Spinal cord (tissue), 10 donors: ENCODE measurements around the gene PUS3. TPM values are rescaled to one million over a fixed set of nuclear protein-coding genes. Genes with fewer than 3 reads are reported as not detected.
"Not testable (repeated sequence)": the region's sequence is repeated elsewhere in the genome, so short reads cannot be mapped to it uniquely, and the experiment has no call there.

ENCODE experiments used
- DNase-seq, 6 donors: peaks; one replicate each; pipeline versions ENCODE4 v3.0.0 to v3.0.0-alpha.2; 2013 to 2015; ENCODE audit warnings: low spot score in 6 of 6, low read depth in 4 of 6
- H3K27ac ChIP-seq: one replicate; pipeline ENCODE4 v1.5.1; 2013; ENCODE audit warnings: low read depth, low read length, control low read depth
- H3K27me3 ChIP-seq: one replicate; pipeline ENCODE4 v1.6.1; 2013; ENCODE audit warnings: low read length; ENCODE audit not compliant: control insufficient read depth, insufficient read depth
- H3K36me3 ChIP-seq: one replicate; pipeline ENCODE4 v1.6.1; 2013; ENCODE audit warnings: low read length; ENCODE audit not compliant: control insufficient read depth, insufficient read depth
- H3K4me1 ChIP-seq: one replicate; pipeline ENCODE4 v1.6.1; 2013; ENCODE audit warnings: low read length; ENCODE audit not compliant: control insufficient read depth, insufficient read depth
- H3K4me3 ChIP-seq: one replicate; pipeline ENCODE4 v1.5.1; 2013; ENCODE audit warnings: low read depth, low read length, control low read depth
- H3K9me3 ChIP-seq: one replicate; pipeline ENCODE4 v1.6.1; 2013; ENCODE audit warnings: low read length; ENCODE audit not compliant: control insufficient read depth, insufficient read depth
- WGBS: methylation state at CpG from one replicate; pipeline ENCODE4 v1.1.5; 2013; ENCODE audit warnings: missing lambda C conversion rate; ENCODE audit not compliant: insufficient coverage; 5-methylcytosine and 5-hydroxymethylcytosine counted together
- polyA plus RNA-seq, 2 donors: library from polyadenylated mRNA; unstranded; fragments of 120-200 nt; gene quantifications; one replicate each; pipeline ENCODE4 v1.2.1, GENCODE V29; 2013; ENCODE audit not compliant: insufficient read length in 2 of 2
- total RNA-seq, 2 donors: library from RNA; depleted of rRNA in 1 of 2; stranded (reverse); fragments of 120-200 nt in 1 of 2; fragments of >200 nt in 1 of 2; gene quantifications; one replicate each; pipeline versions ENCODE4 v1.2.3 to v1.2.4, GENCODE V29; 2013 to 2014
- donor health status: healthy.

PUS3 gene
- total and polyA plus RNA-seq, 4 donors = 9.3 to 12.6 (median 11.0) TPM

DNA sequence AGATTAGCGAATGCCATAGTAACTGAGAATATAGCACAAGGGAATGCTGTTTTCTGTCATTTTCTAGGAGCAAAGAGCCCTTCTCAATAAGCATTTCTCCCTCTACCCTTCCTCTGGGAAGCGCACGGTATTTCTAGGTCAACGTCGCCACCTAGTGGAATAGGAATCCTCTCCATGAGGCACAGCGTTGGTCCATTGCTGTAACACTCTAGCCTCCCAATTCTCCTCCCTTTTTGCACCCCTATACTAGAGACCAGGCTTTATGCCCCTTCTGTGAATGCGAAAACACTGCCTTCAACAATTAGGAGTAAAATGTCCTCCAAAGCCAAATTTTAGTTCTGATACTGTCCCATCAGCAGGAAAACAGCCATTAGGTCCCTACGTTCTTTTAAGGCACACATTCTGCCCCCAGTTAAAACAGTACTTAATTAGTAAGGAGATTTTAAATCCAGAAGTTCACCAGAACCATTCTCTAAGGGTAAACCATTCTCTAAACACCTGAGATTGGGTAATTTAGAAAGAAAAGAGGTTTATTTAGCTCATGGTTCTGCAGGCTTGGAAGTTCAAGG is 28.4 kb downstream of the PUS3 start:
- peaks cover 4% of the 10 kb centered on the region for H3K4me1 ChIP-seq
- peak; percentile 63 to 96 (median 74) for DNase-seq
- no peaks in the 10 kb centered on the region for H3K9me3 ChIP-seq
- no peaks in the 10 kb centered on the region for H3K27me3 ChIP-seq
- H3K4me3 ChIP-seq = peak overlapping the region; percentile 6
- WGBS = 0% methylated on average over 7 of the region's 8 CpGs
- H3K27ac ChIP-seq = no peak overlapping the region
- H3K36me3 ChIP-seq = no peaks in the 10 kb centered on the region

DNA sequence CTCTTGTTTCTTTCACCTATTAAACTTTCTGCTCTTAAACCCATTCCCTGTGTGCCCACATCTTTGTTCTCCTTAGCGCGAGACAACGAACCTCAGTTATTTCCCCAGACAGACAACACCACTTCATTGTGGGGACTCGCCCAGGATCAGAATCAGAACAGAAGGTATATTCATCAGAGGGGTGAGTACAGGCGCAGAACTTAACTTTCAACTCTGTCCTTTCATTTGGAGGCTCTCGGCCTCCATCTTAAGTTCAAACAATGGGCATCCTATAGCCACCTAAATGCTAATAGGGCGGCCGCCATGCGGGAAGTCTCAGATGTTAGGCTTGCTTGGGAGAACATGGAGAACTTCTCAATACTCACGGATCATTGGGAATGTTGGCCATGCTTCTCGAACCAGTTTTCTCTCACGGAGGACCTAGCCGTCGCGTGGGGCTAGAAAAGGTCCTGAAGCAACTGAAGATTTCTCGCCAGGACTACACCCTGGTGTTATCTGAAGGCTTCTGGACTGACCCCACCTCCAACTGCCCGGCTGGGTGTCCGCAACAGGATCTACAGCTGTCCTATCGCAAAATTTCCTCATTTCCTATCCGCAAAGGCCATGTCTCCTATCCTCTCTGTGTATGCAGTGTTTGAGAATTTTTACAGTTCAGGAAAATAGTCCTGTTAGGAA is 29.0 kb downstream of the PUS3 start:
- no peaks in the 10 kb centered on the region for H3K27me3 ChIP-seq
- WGBS = 62% methylated on average over 6 of the region's 20 CpGs
- H3K4me3 ChIP-seq = peak overlapping the region; percentile 21
- no peaks in the 10 kb centered on the region for H3K36me3 ChIP-seq
- no peak overlapping the region for H3K27ac ChIP-seq
- peaks cover 4% of the 10 kb centered on the region for H3K4me1 ChIP-seq
- no peaks in the 10 kb centered on the region for H3K9me3 ChIP-seq
- DNase-seq = peak in 1 of 6 donors; percentile 5

DNA sequence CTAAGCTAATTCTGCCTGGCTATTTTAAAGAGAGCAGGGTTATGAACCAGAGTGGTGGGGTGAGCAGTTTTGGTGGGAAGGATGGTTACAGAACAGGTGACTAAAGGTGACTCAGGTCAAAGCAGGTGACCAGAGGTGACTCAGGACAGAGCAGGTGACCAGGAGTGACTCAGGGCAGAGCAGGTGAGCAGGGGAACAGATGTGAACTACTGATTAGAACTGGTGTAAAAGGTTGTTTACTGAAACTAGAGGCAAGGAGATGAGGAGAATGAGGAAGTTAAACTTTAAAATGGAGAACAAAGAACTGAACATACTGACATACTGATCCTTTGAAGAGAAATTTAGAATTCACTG is 30.9 kb downstream of the PUS3 start:
- H3K9me3 ChIP-seq = no peaks in the 10 kb centered on the region

DNA sequence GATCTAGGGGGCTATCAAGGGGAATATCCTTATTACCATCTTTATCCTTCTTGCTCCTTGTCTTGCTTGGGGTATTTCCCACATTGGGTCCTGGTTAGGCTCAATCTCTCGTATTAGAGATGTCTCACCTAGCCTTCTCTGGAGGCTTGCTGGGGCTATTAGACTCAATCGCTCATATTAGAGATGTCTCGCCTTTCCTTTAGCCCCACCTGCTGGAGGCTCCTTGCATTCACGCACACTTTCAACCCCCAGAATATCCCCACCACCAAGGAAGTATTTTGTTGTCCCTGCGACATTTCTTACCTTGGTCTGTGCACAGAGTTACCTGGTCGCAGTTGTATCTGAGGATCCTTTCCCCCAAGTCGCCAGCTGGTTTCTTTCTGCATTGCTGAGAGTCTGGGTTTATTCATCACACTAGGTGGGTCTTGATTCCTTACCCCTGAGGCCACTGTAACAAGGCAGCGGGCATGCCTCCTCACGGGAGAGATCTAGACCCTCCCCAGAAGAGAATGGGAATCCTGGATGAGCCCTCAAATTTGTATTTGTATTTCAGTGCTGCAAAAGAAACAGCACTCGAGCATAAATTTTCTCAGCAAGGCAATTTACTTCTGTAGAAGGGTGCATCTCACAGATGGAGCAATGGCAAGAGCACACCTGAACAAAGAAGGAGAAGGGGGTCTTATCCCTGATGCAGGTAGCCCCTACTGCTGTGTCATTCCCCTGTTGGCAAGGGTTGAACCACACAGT is 31.4 kb downstream of the PUS3 start:
- 70% methylated on average over 6 of the region's 10 CpGs for WGBS
- H3K27ac ChIP-seq = no peak overlapping the region
- no peaks in the 10 kb centered on the region for H3K9me3 ChIP-seq
- no peak overlapping the region for H3K4me3 ChIP-seq
- no peaks in the 10 kb centered on the region for H3K36me3 ChIP-seq
- no peaks in the 10 kb centered on the region for H3K27me3 ChIP-seq
- H3K4me1 ChIP-seq = peaks cover 4% of the 10 kb centered on the region
- DNase-seq = peak in 2 of 6 donors; percentile 47 to 55

More for the DNA sequence above, 30.9 kb downstream of the PUS3 start:
- Histone ChIP-seq H3K36me3 (no peaks in the 10 kb centered on the region), H3K4me1 (peaks cover 4% of the 10 kb centered on the region), H3K4me3 (no peak overlapping the region), H3K27me3 (no peaks in the 10 kb centered on the region), H3K27ac (no peak overlapping the region)
- no peak for DNase-seq

DNA sequence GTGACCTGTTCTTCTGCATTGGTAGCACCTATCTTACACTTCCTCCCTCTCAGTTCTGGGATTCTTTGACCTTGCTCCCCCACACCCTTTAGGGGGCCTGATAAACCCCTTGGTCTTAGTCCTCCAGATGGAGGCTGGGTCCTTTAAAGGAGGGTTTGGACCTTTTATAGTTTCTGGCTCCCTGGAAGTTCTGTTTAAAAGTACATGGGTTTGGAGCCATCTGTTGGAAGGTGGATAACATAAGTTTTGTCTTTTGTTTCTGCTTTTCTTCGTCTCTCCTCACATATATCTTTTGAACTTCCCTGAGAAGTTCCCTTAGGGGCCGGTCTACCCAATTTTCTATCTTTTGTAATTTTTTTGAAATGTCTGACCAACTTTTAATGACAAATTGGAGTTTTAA is 33.5 kb downstream of the PUS3 start:
- no peak overlapping the region for H3K27ac ChIP-seq
- WGBS = no CpG with 5 or more reads among the region's 2 CpGs
- H3K36me3 ChIP-seq = no peaks in the 10 kb centered on the region
- H3K9me3 ChIP-seq = no peaks in the 10 kb centered on the region
- no peak overlapping the region for H3K4me3 ChIP-seq
- H3K4me1 ChIP-seq = peaks cover 4% of the 10 kb centered on the region
- no peaks in the 10 kb centered on the region for H3K27me3 ChIP-seq
- DNase-seq = no peak

DNA sequence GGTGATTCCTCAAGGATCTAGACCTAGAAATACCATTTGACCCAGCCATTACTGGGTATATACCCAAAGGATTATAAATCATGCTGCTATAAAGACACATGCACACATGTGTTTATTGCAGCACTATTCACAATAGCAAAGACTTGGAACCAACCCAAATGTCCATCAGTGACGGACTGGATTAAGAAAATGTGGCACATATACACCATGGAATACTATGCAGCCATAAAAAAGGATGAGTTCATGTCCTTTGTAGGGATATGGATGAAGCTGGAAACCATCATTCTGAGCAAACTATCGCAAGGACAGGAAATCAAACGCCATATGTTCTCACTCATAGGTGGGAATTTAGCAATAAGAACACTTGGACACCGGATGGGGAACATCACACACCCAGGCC is 37.7 kb downstream of the PUS3 start:
- not testable (repeated sequence) for H3K27ac ChIP-seq, H3K9me3 ChIP-seq, H3K36me3 ChIP-seq, H3K27me3 ChIP-seq, DNase-seq, H3K4me1 ChIP-seq, H3K4me3 ChIP-seq
- WGBS = 100% methylated on average over 1 of the region's 4 CpGs

DNA sequence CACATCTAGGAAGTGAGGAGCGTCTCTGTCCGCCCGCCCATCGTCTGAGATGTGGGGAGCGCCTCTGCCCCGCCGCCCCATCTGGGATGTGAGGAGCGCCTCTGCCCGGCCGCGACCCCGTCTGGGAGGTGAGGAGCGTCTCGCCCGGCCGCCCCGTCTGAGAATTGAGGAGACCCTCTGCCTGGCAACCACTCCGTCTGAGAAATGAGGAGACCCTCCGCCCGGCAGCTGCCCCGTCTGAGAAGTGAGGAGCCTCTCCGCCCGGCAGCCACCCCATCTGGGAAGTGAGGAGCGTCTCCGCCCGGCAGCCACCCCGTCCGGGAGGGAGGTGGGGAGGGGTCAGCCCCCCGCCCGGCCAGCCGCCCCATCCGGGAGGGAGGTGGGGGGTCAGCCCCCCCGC is 40.2 kb downstream of the PUS3 start:
- not testable (repeated sequence) for H3K27me3 ChIP-seq, DNase-seq, H3K27ac ChIP-seq, H3K9me3 ChIP-seq, H3K4me1 ChIP-seq, H3K4me3 ChIP-seq, H3K36me3 ChIP-seq
- 96% methylated on average over 9 of the region's 33 CpGs for WGBS

DNA sequence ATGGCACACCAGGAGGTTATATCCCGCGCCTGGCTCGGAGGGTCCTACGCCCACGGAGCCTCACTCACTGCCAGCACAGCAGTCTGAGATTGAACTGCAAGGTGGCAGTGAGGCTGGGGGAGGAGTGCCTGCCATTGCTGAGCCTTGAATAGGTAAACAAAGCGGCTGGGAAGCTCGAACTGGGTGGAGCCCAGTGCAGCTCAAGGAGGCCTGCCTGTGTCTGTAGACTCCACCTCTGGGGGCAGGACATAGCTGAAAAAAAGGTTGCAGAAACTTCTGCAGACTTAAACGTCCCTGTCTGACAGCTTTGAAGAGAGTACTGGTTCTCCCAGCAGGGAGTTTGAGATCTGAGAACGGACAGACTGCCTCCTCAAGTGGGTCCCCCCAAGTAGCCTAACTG is 45.3 kb downstream of the PUS3 start:
- DNase-seq = not testable (repeated sequence)

DNA sequence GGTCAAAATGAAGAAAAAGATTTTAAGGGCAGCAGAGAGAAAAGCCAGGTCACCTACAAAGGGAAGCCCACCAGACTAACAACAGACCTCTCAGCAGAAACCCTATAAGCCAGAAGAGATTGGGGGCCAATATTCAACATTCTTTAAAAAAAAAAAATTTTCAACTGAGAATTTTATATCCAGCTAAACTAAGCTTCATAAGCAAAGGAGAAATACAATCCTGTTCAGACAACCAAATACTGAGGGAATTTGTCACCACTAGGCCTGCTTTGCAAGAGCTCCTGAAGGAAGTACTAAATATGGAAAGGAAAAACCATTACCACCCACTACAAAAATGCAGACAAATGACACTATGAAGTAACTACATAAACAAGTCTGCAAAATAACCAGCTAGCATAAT is 56.8 kb downstream of the PUS3 start:
- Histone ChIP-seq H3K27me3 (no peaks in the 10 kb centered on the region), H3K9me3 (peaks cover 9% of the 10 kb centered on the region), H3K4me3 (no peak overlapping the region), H3K27ac (no peak overlapping the region), H3K4me1 (no peaks in the 10 kb centered on the region), H3K36me3 (no peaks in the 10 kb centered on the region)
- DNase-seq = no peak

More for the DNA sequence above, 45.3 kb downstream of the PUS3 start:
- H3K27ac ChIP-seq, H3K4me1 ChIP-seq, H3K36me3 ChIP-seq, H3K9me3 ChIP-seq, H3K4me3 ChIP-seq, H3K27me3 ChIP-seq: not testable (repeated sequence)
- WGBS = 88% methylated on average over 7 of the region's 9 CpGs
